NCI-H82 treated with DMSO at 0.1 percent for 48 hours (cell line): ENCODE results near the gene JUP.
"Not testable (repeated sequence)": the region's sequence is repeated elsewhere in the genome, so short reads cannot be mapped to it uniquely, and the experiment has no call there.

Source experiments
- DNase-seq: peaks from one replicate; lab custom pipeline; 2025; ENCODE audit not compliant: unreplicated experiment; lab: John Stamatoyannopoulos, UW

JUP gene

DNA sequence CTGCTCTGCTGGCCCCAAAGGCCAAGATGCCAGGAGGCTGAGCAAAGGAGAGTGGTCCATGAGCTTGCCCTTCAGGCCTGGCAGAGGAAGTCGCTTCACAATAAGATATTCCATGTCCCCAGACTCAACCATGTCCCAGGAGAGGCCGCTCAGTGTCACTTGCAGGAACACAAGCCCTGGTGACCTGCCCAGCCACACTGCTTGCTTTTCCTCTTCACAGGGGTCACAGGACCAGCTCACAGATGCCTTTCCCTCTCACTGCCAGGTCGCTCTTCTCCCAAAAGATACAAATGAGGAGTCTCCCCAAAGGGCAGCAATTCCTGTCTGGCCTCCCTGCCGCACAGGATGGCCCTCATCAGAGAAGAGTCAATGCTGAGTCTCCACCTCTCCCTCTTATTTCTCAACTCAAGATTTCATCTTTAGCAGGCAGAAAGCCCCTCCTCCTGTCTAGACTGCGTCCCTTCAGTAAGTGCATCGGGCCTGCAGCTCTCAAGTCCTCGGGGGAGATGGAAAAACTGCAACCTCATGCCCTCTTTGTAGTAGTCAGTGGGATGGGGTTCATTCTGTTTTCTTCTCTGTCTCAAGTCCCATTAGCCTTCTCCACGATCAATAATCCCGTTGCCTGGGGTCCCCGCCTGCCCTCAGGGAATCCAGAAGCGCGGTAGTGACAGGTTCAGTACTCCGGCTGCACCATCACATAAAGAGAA, 5.0 kb downstream of the JUP start:
- no peak for DNase-seq

DNA sequence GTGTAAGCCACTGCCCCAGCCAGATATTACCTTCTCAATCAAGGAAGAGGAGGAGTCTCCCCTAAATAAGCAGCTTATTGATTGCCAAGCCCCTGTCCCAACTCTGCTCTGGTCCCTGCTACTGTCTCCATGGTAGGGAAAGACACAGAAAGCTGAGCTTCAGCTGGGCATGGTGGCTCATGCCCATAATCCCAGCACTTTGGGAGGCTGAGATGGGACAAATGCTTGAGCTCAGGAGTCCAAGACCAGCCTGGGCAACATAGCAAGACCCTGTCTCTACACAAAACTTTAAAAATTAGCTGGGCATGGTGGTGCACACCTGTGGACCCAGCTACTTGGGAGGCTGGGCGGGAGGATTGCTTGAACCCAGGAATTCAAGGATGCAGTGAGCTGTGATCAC, 6.6 kb downstream of the JUP start:
- no peak for DNase-seq

DNA sequence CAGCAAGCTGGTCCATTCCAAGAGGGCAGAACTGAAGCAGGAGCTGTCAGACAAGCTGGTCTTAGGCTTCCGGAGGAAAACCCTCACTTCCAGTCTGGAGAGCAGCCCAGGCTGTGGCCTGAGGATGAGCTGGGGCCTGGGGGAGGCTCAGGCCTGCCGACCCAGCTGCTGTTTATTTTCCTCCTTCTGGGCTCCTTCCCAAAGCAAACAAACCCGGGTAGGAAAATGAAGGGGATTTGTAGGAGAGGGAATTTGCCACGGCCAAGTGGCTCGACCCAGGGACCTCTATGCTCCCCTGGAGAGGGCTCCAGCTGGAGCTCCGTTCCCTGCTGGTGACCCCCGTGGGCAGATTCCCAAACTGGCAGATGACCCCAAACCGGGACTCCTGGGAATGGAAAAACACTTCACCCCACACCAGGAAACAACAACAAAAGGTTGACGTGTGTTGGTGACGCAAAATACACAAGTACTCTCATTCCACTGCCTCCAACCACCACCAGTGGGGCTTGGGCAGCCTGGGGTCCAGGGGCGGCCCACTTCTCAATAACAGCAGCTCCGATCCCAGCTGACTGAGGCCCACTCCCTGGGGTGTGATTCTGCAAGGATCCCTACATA, 8.8 kb downstream of the JUP start:
- DNase-seq = peak; percentile 39

DNA sequence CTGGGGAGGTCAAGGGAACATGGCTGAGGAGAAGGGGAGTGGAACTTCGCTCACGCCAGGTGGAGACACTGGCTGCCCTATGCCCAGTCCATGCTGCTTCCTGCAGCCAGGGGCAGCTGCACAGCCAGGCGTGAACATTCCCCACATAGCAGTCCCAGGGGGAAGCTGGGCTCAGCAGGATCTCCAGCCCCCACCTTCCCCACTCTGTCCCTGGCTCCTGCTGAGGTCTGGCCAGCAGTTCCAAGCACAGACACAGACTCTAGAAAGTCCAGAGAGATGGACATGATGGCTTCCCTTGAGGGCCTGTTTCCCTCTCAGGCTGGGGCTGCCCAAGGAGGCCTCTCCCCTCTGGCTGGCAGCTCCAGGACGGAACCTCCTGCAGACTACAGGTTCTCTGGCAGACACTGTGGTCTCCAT, 9.3 kb downstream of the JUP start:
- no peak for DNase-seq

DNA sequence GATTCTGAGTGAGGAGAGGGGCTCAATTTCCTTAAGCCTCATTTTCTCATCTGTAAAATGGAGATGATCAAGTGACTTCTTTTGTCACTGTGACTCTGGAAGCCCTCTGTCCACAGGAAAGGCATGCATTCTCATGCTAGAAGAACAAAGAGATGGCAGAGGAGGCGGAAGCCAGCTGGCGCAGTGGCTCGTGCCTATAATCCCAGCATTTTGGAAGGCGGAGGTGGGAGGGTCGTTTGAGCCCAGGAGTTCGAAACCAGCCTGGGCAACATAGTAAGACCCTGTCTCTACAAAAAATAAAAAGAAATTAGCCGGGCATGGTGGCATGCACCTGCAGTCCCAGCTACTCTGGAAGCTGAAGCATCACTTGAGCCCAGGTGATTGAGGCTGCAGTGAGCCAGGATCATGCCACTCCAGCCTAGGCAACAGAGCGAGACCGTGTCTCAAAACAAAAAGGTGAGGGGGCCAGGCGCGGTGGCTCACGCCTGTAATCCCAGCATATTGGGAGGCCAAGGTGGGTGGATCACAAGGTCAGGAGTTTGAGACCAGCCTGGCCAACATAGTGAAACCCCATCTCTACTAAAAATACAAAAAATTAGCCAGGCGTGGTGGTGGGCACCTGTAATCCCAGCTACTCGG, 10.1 kb downstream of the JUP start:
- not testable (repeated sequence) for DNase-seq

DNA sequence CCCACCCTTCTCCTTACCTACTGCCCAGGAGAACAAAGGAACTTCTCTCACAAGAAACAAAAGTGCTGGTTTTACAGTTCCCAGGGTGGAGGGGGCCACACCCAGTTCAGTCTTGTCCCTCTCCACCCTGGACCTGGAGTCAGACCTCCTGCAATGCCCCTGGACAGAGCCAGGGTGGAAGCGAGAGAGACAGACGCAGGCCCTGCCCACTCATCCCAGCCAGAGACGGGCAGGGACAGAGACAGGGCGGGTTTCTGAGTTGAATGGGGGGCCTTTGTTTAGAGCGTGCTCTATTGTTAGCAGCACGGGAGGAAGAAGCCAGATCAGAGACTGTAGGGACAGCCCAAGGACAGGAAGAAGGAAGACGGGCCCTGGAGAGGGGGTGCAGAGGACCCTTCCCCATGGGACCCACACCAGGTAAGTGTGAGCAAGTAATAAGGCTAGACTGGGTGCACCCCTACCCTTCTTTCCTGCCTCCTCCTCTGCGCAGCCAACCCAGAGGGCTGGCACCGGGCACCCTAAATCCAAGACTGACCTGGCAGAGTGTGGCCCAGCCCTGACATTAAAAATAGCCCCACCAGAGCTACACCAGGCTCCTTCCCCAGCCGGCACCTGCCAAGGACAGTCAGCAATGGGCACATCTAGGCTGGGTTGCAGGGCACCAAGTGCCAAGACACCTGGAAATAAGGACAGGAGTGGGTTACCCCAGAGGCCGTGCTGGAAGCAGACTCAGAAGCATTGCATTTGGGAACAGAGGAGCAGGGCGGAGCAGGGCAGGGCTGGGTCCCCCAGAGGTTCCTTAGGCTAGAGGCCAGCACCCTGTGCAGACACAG, 10.9 kb downstream of the JUP start:
- no peak for DNase-seq

DNA sequence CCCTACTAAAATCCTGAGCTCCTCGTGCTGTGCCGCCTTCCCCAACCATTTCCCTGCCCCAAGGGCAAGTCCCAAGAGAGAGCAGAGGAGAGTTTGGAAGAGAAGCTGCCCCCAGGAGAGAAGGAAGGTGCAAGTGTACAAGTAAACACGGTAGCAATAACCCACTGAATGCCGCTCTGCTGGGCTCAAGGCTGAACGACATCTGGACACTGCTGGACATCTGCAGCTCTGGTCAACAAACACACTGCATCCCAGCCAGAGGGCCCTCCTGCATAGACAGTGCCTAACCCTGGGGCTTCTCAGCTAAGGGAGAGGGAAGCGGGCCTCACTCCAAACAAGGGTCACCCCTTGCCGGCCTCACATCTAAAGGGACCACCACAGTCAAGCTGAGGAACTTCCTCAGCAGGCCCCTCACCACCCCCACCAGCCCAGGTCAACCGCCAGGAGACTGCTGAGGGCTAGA, 12.7 kb downstream of the JUP start:
- no peak for DNase-seq

DNA sequence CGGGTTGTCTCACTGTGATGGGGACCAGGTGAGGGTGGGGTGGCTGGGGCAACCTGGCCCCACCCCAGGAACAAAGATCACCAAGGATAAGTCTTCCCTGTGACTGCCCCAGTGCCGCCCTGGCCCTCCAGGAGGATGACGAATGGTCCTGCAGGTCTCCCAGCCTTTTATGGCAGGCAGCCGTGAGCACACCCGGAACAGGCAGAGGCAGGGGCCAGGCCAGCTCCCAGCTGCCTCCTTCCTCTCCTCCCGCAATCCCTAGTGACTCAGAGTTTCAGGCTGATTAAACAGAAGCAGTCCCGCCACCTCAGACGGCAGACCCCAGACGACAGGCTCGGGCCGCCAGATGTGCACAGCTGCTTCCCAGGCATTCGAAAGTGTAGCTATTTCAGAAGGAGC, 13.3 kb downstream of the JUP start:
- no peak for DNase-seq

DNA sequence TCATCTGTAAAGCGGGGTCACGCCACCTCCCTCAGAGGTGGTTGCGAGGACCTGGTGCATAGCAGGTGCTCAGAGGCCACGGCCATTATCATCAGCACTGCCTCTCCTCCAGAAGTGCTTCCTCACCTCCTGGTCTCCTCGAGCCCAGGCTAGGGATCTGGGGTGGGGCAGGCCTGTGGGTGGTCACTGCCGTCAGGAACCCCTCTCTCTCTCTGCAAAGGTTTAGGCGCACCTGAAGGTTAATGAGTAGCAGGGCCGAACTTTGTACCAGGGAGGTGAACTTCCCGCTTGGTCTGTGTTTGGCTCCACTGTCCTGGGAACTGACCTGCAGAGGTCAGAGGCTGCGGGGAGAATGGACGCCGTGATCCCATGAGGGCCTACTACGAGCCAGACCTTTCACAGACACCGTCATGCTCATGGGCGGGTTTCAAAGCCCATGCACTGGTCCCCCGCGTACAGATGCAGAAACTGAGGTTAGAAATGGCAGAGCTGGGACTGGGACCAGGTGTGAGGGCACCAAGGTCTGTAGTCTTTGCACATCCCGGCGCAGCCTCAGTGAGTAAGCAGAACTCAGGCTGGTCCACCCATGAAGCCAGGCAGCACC, 13.8 kb downstream of the JUP start:
- DNase-seq = no peak

DNA sequence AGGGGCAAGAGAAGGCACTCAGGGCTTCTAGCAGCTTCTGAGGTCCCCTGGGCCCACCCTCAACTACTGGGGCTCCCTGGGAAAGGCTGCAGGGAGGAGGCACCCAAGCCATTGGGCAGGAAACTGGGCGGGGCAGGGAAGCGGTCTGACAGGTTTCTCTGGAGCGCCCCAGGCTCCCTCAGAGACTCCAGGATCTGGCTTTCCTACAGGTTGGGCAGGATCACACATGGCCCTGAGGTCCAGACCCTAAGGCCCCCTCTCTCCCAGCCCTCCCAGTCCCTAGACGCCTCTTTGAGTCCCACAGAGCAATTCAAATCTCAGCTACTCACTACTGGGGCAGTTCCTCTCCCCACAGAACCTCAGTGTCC, 14.3 kb downstream of the JUP start:
- no peak for DNase-seq

DNA sequence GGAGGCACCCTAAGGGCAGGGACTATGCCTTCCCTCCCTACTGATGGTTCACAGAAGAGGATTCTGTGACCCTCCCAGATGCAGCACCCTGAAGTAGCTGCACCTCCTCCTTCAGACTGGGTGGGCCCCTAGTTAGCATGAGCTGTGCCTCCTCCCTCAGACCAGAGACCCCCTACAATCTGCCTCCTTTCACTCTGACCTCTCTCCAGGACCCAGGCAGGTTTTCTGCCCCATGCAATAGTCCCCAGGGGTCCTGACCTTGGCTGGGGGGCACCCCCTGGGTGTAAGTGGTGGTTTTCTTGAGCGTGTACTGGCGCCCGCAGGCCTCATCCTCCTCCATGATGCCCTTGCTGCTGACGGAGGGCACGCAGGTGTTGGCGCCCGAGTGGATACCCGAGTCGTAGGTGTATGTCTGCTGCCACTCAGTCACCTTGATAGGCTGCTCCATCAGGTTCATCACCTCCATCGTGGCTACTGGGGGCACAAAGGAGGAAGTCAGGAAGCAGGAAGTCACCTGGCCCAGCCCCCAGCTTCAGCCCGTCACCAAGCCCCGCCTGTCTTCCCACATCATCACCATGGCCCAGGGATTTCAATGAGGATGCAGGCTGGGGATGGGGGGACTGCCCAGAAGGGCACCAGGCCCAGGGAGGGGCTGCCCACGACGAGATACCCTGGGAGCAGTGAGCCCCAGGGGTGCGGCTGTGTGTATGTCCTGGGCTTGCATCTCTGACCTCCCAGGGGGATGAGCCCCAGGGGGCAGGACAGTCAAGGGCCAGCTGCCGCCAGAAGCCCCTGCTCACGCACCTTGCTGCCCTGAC, 14.9 kb downstream of the JUP start:
- no peak for DNase-seq

DNA sequence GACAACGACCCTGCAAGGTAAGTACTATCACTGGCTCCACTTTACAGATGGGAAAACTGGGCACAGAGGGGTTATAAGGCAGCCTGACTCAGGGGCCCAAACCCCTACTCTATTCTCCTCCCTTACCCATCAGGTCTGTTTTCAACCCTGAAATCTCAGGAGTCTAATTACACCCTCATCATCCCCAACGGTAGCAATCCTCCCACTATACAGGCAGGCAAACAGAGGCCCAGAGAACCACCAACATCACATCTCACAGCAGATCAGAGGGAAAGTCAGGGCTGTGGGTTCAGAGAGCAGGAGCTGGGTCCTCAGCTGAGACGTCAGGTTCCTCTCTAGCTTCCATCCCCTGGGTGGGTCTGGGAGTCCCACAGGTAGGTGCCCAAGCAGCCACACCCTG, 16.5 kb downstream of the JUP start:
- no peak for DNase-seq

DNA sequence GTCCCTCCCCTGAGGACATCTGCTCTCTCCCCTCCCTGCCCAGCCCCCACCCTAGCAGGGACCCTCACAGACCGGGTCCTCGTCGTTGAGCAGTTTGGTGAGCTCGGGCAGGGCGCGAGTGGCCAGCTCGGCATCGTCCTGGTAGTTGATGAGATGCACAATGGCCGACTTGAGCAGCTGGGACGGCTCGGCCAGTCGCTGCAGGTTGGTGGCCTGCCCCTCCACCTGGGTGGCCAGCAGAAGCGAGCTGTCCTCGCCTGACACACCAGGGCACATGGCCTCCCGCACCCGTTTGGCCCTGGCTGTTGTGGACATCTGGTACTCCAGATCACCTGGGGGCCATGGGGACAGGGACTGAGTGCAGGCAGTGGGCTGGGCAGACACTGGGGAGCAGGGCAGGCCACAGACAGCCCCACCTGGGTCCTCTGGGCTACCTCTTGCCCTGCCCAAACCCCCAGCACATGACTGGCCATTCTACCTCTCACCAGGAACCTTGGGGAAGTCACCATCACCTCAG, 17.1 kb downstream of the JUP start:
- no peak for DNase-seq

DNA sequence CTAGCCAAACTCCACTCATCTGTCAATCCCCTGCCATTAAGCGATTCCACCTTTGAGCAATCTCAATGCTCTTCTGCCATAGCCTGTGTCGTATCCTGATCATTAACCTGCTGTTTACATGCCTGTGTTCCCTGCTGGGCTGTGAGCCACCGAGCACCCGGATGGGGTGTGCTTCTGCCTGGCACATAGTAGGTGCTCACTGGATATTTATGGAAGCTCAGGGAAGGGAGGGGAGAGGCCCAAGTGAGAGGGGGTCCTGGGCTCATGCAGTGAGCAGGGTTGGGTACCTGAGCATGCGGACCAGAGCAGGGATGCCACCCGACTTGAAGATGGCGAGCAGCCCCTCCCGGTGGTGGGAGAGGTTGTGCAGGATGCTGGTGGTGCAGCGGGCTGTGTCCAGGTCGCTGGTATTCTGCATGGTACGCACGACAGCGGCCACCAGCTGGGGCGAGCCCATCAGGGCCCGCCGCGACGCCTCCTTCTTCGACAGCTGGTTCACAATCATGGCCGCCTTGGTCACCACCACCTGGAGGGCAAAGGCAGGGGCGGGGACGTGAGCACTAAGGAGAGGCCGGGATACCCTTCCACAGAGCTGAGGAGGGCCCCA, 17.7 kb downstream of the JUP start:
- no peak for DNase-seq

DNA sequence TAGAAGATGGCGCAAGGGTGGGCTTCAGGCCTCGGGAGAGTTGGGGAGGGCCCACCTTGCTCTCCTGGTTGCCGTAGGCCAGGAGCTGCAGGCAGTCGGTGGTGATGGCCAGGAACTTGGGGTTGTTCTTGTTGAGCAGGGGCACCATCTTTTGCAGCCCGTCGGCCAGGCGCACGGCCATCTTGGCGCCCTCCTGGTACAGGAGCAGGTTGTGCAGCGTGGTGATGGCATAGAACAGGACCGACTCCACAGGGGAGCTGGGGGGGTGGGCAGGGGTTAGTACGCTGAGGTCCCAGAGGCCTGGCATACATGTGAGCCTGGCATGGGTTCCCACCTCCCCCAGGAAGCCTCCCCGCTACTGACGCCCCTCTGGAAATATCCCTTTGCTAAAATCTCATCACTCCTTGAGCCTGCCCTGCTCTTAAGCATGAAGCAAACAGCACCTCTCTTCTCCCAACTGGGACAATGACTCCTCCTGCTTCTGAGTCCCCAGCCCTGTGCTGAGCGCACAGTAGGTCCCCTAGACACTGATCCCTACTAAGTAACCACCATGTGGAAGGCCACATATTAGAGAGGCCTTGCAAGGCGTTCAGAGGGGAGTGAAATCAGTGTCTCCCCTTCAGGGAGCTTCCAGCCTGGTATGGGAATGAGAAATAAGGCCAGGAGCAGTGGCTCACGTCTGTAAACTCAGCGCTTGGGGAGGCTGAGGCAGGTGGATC, 19.0 kb downstream of the JUP start:
- no peak for DNase-seq

DNA sequence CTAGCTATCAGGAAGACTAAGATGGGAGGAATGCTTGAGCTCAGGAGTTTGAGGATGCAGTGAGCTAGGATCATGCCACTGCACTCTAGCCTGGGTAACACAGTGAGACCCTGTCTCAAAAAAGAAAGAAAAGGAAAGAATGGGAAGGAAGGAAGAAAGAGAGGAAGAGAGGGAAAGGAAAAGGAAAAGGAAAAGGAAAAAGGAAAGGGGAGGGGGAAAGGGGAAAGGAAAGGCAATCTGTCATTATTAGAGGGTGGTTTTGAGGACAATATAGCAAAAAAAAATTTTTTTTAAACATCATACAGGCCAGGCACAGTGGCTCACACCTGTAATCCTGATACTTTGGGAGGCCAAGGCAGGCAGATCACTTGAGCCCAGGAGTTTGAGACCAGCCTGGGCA, 20.4 kb downstream of the JUP start:
- no peak for DNase-seq

DNA sequence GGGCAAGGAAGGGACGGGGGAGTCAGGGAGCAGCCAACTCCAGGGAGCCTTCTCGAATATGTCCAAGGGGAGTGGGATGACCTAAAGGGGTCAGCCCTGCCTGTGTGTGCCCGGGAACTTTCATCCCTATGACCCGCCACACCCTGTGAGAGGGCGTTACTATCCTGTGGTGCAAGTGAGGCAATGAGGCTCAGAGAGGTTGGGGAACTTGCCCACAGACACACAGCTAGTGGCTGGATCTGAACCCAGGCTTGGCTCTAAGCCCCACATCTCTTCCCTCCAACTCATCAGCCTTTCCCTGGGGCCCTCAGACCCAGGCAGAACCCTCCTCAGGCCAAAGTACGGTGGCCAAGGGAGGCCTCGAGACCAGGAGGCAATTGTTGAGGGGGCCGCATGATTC, 23.2 kb downstream of the JUP start:
- no peak for DNase-seq

DNA sequence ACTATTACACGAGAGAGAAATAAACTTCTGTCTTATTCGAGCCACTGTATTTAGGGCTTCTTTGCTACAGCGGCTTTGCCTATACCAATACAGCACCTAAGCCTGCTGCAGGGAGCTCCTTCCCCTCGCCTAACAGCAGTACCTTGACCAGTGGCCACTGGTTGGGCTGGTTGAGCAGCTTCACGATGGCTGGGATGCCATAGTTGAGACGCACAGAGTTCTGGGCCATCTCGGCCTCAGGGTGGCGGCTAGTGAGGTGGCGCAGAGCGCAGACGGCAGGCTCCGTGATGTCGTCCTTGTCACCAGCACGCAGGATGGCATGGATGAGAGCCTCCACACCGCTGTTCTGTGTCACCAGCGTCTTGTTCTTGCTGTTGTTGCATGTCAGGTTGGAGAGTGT, 23.7 kb downstream of the JUP start:
- DNase-seq = no peak

DNA sequence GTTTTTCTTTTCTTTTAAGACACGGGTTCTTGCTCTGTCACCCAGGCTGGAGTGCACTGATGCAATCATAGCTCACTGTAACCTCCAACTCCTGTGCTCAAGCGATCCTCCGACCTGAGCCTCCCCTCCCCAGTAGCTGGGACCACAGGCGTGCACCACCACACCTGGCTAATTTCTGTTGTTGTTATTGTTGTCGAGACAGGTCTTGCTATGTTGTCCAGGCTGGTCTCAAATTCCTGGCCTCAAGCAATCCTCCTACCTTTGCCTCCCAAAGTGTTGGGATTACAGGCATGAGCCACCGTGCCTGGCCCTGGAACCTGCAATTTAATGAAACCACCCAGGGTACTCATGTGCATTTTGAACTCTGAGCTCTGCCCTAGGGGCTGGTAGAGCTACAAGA, 24.1 kb downstream of the JUP start:
- no peak for DNase-seq
